ENCODE data around the gene ZRANB3.
A peak's percentile ranks its signal among the peaks of the same experiment; 100 is the strongest.
"Not testable (repeated sequence)": the region's sequence is repeated elsewhere in the genome, so short reads cannot be mapped to it uniquely, and the experiment has no call there.

ZRANB3 gene

DNA sequence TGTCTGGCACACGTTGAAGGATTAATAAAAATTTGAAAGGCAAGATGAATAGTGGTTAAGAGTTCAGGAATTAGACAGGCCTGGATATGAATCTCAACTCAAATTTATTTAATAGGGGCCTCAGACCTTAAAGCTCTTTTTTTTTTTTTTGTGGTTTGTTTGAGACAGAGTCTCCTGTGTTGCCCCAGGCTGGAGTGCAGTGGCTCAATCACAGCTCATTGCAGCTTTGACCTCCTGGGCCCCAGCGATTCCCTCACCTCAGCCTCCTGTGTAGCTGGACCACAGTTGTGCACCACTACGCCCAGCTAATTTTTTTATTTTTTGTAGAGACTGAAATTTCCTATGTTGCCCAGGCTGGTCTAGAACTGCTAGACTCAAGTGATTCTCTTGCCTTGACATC lies 3.0 kb downstream of the ZRANB3 start:
- Mint-ChIP-seq H3K36me3 (ENCODE audit: low read depth) (peaks cover 10% of the 10 kb centered on the region), H3K9me3 (no peaks in the 10 kb centered on the region), H3K4me1 (peaks cover 26% of the 10 kb centered on the region), H3K27ac (no peak overlapping the region), H3K4me3 (no peak overlapping the region), H3K27me3 (no peaks in the 10 kb centered on the region)
- no peak for DNase-seq
- no peak for ATAC-seq

DNA sequence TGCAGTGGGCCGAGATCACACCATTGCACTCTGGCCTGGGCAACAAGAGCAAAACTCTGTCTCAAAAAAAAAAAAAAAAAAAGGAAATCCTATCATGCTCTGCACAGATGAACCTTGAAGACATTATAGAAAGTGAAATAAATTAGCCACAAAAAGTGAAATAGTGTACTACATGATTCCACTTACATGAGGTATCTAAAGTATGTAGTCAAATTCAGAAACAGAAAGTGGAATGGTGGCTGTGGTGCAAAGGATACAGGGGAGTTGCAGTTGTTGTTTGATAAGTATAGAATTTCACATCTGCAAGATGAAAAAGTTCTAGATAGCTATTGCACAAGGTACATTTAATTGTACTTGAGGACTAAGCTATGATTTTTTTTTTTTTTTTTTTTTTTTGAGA lies 5.2 kb downstream of the ZRANB3 start:
- no peak for DNase-seq
- peaks cover 18% of the 10 kb centered on the region for H3K4me1 Mint-ChIP-seq
- H3K4me3 Mint-ChIP-seq: no peak overlapping the region
- no peak for ATAC-seq
- H3K36me3 Mint-ChIP-seq (ENCODE audit: low read depth): peaks cover 17% of the 10 kb centered on the region
- no peak overlapping the region for H3K27ac Mint-ChIP-seq
- H3K27me3 Mint-ChIP-seq: no peaks in the 10 kb centered on the region
- no peaks in the 10 kb centered on the region for H3K9me3 Mint-ChIP-seq

DNA sequence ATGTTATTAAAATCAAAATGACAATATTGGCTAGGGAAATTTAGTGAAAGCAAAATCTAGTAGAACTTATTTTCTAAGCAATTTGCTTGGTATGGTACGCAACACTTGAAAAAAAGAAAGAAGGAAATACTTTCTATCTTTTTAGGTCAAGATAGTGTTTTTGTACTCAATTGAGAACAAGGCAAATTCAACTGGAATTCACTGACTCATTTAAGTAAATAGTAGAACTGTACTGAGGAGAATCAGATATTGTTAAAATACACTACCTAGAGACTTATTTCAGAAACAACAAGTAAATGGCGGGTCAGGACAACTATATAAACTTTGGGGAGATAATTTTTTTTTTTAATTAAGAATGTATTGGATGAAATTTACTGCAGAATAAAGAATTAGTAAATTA lies 18.9 kb downstream of the ZRANB3 start:
- H3K9me3 Mint-ChIP-seq: peaks cover 15% of the 10 kb centered on the region
- ATAC-seq (no peak), DNase-seq (no peak)
- H3K27me3 Mint-ChIP-seq: no peaks in the 10 kb centered on the region
- no peak overlapping the region for H3K27ac Mint-ChIP-seq
- H3K4me1 Mint-ChIP-seq: peaks cover 18% of the 10 kb centered on the region
- H3K4me3 Mint-ChIP-seq: no peak overlapping the region
- peaks cover 18% of the 10 kb centered on the region for H3K36me3 Mint-ChIP-seq (ENCODE audit: low read depth)

DNA sequence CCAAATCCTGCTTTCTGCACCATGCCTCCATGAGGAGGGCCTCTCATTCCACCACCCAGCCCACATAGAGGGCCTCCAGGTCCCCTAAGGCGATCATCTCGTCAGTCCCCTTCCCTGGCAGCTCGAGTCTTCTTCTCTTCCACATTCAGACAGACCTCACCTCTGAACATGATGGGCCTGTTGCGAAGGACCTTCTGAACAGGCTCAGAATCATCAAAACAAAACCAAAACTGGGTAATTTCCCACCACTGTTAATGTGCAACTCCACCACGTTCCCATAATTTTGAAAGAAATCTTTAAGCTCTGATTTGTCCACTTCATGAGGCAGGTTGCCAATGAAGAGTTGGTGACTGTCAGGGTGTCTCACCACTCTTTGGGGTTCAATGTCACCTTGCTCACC lies 20.4 kb downstream of the ZRANB3 start:
- DNase-seq (no peak), ATAC-seq (no peak)
- H3K9me3 Mint-ChIP-seq: peaks cover 15% of the 10 kb centered on the region
- H3K27me3 Mint-ChIP-seq: no peaks in the 10 kb centered on the region
- peak overlapping the region; percentile 69 for H3K27ac Mint-ChIP-seq
- H3K36me3 Mint-ChIP-seq (ENCODE audit: low read depth): peaks cover 18% of the 10 kb centered on the region
- H3K4me3 Mint-ChIP-seq: peak overlapping the region; percentile 39
- H3K4me1 Mint-ChIP-seq: peaks cover 18% of the 10 kb centered on the region

DNA sequence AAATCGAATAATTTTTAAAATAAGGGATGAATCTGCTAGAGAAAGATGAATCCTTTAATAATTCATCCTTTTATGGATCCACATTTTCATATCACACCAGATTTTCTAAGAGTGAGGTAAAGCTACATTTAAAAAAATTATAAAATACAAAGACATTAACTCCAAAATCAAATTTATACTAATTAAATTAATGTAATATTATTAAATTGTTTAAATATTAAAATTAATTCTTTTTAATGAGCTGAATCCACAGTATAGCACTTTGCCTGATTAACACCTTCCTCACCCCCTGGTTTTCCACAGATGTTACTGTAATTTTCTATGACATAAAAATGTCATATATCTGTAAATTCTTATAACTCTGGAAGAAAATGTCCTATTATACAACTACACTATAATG lies 26.2 kb downstream of the ZRANB3 start:
- DNase-seq (no peak), ATAC-seq (no peak)
- Mint-ChIP-seq H3K36me3 (ENCODE audit: low read depth) (peaks cover 42% of the 10 kb centered on the region), H3K4me3 (no peak overlapping the region), H3K4me1 (peaks cover 3% of the 10 kb centered on the region), H3K9me3 (peaks cover 18% of the 10 kb centered on the region), H3K27ac (no peak overlapping the region), H3K27me3 (no peaks in the 10 kb centered on the region)

DNA sequence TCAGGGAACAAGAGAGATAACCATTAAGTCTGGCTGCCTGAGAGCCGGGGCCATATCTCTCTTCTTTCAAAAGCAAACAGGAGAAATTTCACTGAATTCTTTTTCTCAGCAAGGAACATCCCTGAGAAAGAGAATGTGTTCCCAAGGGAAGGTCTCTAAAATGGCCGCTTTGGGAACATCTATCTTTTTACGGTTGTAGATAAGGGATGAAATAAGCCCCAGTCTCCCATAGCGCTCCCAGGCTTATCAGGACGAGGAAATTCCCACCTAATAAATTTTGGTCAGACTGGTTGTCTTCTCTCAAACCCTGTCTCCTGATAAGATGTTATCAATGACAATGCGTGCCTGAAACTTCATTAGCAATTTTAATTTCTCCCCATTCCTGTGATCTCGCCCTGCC lies 32.4 kb downstream of the ZRANB3 start:
- DNase-seq, H3K27me3 Mint-ChIP-seq, H3K27ac Mint-ChIP-seq, ATAC-seq, H3K4me3 Mint-ChIP-seq, H3K4me1 Mint-ChIP-seq: not testable (repeated sequence)
- Mint-ChIP-seq H3K36me3 (ENCODE audit: low read depth) (peaks cover 68% of the 10 kb centered on the region), H3K9me3 (peaks cover 41% of the 10 kb centered on the region)

DNA sequence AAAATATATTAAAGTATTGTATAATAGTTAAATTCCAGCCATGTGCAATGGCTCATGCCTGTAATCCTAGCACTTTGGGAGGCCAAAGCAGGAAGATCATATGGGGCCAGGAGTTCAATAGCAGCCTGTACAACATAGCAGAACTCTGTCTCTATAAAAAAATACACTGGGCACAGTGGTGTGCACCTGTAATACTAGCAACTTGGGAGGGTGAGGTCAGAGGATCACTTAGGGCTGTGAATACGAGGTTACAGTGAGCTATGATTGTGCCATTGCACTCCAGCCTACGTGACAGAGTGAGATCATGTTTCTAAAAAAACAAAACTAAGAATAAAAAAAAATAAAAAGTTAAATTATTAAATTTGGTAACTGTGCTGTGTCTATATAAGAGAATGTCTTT lies 36.1 kb downstream of the ZRANB3 start:
- DNase-seq (no peak), ATAC-seq (no peak)
- no peaks in the 10 kb centered on the region for H3K4me1 Mint-ChIP-seq
- peaks cover 26% of the 10 kb centered on the region for H3K9me3 Mint-ChIP-seq
- H3K27ac Mint-ChIP-seq: no peak overlapping the region
- H3K27me3 Mint-ChIP-seq: no peaks in the 10 kb centered on the region
- H3K4me3 Mint-ChIP-seq: no peak overlapping the region
- H3K36me3 Mint-ChIP-seq (ENCODE audit: low read depth): peaks cover 48% of the 10 kb centered on the region

DNA sequence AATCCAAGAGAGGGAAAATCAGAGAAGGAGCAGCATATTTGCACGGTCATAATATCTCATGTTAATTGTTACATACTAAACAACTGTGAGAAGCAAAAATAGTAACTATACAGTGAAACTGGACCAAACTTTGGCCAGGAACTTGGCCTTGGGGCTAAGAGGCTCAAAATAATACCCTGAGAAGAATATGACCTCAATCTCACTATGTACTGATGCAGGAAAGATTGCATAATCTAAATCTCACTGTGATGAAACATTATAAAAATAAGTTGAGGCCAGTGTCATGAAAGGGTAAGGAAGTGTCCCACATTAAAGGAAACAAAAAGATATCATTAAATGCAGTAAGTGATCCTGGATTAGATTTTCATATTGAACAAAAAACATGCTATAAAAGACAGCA lies 36.5 kb downstream of the ZRANB3 start:
- H3K27ac Mint-ChIP-seq: no peak overlapping the region
- H3K27me3 Mint-ChIP-seq: no peaks in the 10 kb centered on the region
- DNase-seq (no peak), ATAC-seq (no peak)
- no peaks in the 10 kb centered on the region for H3K4me1 Mint-ChIP-seq
- H3K4me3 Mint-ChIP-seq: no peak overlapping the region
- H3K9me3 Mint-ChIP-seq: peaks cover 23% of the 10 kb centered on the region
- H3K36me3 Mint-ChIP-seq (ENCODE audit: low read depth): peaks cover 43% of the 10 kb centered on the region

DNA sequence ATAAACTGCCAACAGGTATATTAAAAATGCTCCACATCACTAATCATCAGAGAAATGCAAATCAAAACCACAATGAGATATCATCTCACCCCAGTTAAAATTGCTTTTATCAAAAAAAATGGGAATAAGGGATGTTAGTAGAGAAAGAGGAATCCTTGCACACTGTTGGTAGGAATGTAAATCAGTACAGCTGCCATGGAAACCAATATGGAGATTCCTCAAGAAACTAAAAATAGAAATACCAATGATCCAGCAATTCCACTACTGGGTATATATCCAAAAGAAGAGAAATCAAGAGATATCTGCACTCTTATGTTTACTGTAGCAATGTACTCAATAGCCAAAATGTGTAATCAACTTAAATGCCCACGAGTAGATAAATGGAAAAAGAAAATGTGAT lies 40.6 kb downstream of the ZRANB3 start:
- Mint-ChIP-seq H3K36me3 (ENCODE audit: low read depth) (peaks cover 44% of the 10 kb centered on the region), H3K27me3 (no peaks in the 10 kb centered on the region), H3K9me3 (peaks cover 9% of the 10 kb centered on the region), H3K4me3 (no peak overlapping the region), H3K4me1 (no peaks in the 10 kb centered on the region), H3K27ac (no peak overlapping the region)
- ATAC-seq: no peak
- DNase-seq: no peak

DNA sequence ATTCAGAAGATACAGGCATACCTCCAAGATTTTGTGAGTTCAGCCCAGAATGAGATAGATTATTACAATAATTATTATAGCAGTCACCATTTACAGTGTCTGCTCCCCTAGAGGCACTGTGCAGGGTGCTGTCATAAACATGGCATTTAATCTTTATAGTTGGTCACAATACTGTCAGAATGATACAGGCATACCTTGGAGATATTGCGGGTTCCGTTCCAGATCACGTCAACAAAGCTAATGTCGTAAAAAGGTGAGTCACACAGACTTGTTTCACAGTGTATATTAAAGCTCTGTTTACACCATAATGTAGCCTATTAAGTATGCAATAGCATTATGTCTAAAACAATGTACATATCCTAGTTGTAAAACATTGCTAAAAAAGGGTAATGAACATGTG lies 45.6 kb downstream of the ZRANB3 start:
- Mint-ChIP-seq H3K27ac (no peak overlapping the region), H3K9me3 (peaks cover 4% of the 10 kb centered on the region), H3K36me3 (ENCODE audit: low read depth) (peaks cover 32% of the 10 kb centered on the region), H3K4me1 (no peaks in the 10 kb centered on the region), H3K4me3 (no peak overlapping the region), H3K27me3 (no peaks in the 10 kb centered on the region)
- no peak for DNase-seq
- no peak for ATAC-seq

DNA sequence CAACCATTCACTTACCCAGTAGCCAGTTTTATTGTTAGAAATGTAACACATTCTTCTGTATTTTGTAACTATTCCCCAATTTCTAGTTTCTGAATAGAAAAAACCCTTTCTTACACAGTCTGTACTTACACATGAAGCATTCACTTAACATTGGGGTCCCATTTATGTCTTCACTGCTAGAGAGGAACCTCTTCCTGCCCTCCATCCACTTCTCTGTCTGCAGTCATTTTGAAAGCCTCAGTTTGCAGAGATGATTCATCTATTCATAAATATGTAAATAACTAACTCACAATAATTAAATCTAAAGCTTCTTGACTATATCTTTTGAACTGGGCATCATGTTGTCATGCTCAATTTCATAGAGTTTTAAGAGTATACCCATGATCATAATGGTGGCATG lies 55.9 kb downstream of the ZRANB3 start:
- Mint-ChIP-seq H3K27me3 (no peaks in the 10 kb centered on the region), H3K9me3 (no peaks in the 10 kb centered on the region), H3K4me3 (no peak overlapping the region), H3K36me3 (ENCODE audit: low read depth) (no peaks in the 10 kb centered on the region), H3K4me1 (peaks cover 3% of the 10 kb centered on the region), H3K27ac (no peak overlapping the region)
- DNase-seq (no peak), ATAC-seq (no peak)

DNA sequence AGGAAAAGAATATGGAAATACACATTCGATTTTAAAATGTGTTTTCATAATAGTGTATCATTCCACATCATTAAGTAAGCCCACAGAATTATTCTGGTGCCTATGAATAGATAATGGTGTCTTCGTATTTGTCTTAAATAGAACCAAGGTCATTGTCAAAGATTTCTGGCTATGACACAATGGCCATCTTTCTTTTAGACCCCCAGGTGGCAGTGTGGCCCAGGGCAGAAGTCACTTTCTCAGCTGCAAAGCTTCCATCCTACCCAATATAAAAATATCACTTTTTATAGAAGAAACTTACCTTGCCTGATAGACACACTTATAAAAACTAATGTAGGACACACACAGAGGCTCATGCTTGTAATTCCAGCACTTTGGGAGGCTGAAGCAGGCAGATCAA lies 57.5 kb downstream of the ZRANB3 start:
- H3K4me3 Mint-ChIP-seq: no peak overlapping the region
- no peak overlapping the region for H3K27ac Mint-ChIP-seq
- H3K4me1 Mint-ChIP-seq: peaks cover 3% of the 10 kb centered on the region
- peak; percentile 14 for DNase-seq
- H3K27me3 Mint-ChIP-seq: no peaks in the 10 kb centered on the region
- H3K36me3 Mint-ChIP-seq (ENCODE audit: low read depth): no peaks in the 10 kb centered on the region
- no peaks in the 10 kb centered on the region for H3K9me3 Mint-ChIP-seq
- ATAC-seq: no peak

DNA sequence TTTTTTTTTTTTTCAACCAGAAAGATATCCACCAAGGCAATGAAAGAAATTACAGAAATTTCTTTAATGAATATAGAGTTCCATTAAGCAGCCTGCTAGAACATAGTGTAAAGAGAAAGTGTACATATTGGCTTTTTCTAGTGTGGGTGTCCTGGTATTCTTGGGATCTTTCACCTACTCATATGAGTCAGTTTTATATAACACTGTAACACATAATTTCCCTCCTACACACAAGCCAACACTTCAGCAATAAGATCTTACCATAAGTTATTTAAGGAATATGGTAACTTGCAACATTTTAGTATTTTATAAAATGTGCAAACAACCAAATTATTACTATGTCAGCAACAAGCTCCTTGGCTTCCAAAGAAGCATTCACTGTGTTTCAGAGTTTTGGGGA lies 59.9 kb downstream of the ZRANB3 start:
- DNase-seq (no peak), ATAC-seq (no peak)
- Mint-ChIP-seq H3K27me3 (no peaks in the 10 kb centered on the region), H3K36me3 (ENCODE audit: low read depth) (no peaks in the 10 kb centered on the region), H3K27ac (no peak overlapping the region), H3K4me3 (no peak overlapping the region), H3K4me1 (peaks cover 3% of the 10 kb centered on the region), H3K9me3 (no peaks in the 10 kb centered on the region)

DNA sequence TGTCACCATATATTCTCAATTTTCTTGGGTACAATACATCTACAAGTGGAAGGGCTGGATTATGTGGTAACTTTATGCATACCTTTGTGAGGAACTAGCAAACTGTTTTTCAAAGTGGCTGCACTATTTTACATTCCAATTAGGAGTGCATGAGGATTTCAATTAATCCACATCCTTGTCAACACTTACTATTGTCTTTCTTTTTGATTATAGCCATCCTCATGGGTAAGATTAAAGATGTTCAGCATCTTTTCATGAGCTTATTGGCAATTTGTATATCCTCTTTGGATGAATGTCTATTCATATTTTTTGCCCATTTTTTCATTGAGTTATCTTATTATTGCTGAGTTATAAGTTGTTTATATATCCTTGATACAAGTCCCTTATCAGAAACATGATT lies 73.7 kb downstream of the ZRANB3 start:
- H3K4me1 Mint-ChIP-seq: no peaks in the 10 kb centered on the region
- H3K4me3 Mint-ChIP-seq: no peak overlapping the region
- DNase-seq: no peak
- H3K36me3 Mint-ChIP-seq (ENCODE audit: low read depth): peaks cover 30% of the 10 kb centered on the region
- no peaks in the 10 kb centered on the region for H3K27me3 Mint-ChIP-seq
- no peak for ATAC-seq
- H3K27ac Mint-ChIP-seq: no peak overlapping the region
- peaks cover 35% of the 10 kb centered on the region for H3K9me3 Mint-ChIP-seq

DNA sequence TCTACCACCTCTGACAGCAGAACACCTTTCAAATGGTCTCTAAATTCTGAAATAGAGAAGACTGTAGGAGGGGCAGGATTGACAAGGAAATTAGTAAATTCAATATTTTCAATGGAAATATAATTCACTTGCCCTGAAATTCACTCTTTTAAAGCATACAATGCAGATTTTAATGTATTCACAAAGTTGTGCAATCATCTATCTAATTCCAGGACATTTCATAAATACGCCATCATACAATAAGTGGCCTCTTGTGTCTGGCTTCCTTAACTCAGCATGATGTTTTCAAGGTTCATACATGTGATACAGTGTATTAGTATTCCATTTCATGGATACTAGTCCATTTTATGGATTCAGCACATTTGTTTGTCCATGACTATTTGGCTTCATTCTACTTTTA lies 74.2 kb downstream of the ZRANB3 start:
- ATAC-seq: no peak
- H3K9me3 Mint-ChIP-seq: peaks cover 39% of the 10 kb centered on the region
- H3K4me3 Mint-ChIP-seq: no peak overlapping the region
- no peak for DNase-seq
- no peak overlapping the region for H3K27ac Mint-ChIP-seq
- H3K27me3 Mint-ChIP-seq: no peaks in the 10 kb centered on the region
- peaks cover 33% of the 10 kb centered on the region for H3K36me3 Mint-ChIP-seq (ENCODE audit: low read depth)
- H3K4me1 Mint-ChIP-seq: no peaks in the 10 kb centered on the region

DNA sequence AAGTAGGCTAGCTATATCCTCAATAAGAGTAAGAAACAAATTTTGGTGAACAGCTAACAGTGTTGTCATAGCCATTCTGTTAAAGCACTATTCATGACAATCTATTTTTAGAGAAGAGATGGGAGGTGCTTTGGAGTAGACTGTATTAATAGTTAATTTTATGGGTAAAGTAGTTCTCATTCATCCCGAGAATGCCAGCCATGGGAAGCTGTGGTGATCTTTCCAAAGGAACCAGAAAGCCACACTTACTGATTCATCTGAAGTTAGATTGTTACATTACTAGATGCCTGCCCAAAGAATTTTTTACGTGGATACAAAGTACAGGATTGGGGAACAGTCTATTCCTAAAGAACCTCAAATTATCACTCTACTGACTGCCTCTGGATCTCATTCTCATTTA lies 74.6 kb downstream of the ZRANB3 start:
- no peak overlapping the region for H3K27ac Mint-ChIP-seq
- H3K4me1 Mint-ChIP-seq: no peaks in the 10 kb centered on the region
- ATAC-seq (no peak), DNase-seq (no peak)
- H3K4me3 Mint-ChIP-seq: no peak overlapping the region
- H3K9me3 Mint-ChIP-seq: peaks cover 43% of the 10 kb centered on the region
- H3K27me3 Mint-ChIP-seq: no peaks in the 10 kb centered on the region
- H3K36me3 Mint-ChIP-seq (ENCODE audit: low read depth): peaks cover 37% of the 10 kb centered on the region
